Upper lobe of left lung (tissue), 6 donors: ENCODE measurements around the gene ERN1. TPM values are rescaled to one million over a fixed set of nuclear protein-coding genes. Genes with fewer than 3 reads are reported as not detected.
A peak's percentile ranks its signal among the peaks of the same experiment; 100 is the strongest.

Source experiments
- ATAC-seq, 2 donors: fragments of 200-7000 bp; cut with Tn5 transposase; one replicate each; pipeline ENCODE4 v1.9.1; 2022; ENCODE audit warnings: mild to moderate bottlenecking in 2 of 2, moderate library complexity in 2 of 2; ENCODE audit not compliant: low FRiP score in 2 of 2
- DNase-seq, 2 donors: peaks; one replicate each; pipeline ENCODE4 v3.0.0-alpha.2; 2019 to 2020
- H3K27ac ChIP-seq, 4 donors: fragments of 200-600 bp; sonication (generic); one replicate each; pipeline ENCODE4 v1.5.1; 2016 to 2019
- H3K27me3 ChIP-seq, 4 donors: fragments of 200-600 bp; sonication (generic); one replicate each; pipeline ENCODE4 v1.5.1; 2017 to 2019
- H3K36me3 ChIP-seq, 4 donors: fragments of 200-600 bp; sonication (generic); one replicate each; pipeline ENCODE4 v1.5.1; 2016 to 2019
- H3K4me1 ChIP-seq, 4 donors: fragments of 200-600 bp; sonication (generic); one replicate each; pipeline ENCODE4 v1.5.1; 2018 to 2019
- H3K4me3 ChIP-seq, 4 donors: fragments of 200-600 bp; sonication (generic); one replicate each; pipeline ENCODE4 v1.5.1; 2017 to 2019; ENCODE audit warnings: mild to moderate bottlenecking in 2 of 4, moderate library complexity in 1 of 4
- H3K9me3 ChIP-seq, 4 donors: fragments of 200-600 bp; sonication (generic); one replicate each; pipeline ENCODE4 v1.5.1; 2018 to 2019
- EP300 ChIP-seq, 4 donors: sonication (generic); formaldehyde crosslinking; IDR thresholded peaks; one replicate each; pipeline ENCODE4 v1.5.1; 2017; ENCODE audit warnings: antibody characterized with exemption in 4 of 4, control low read depth in 2 of 4
- POLR2A ChIP-seq, 4 donors: fragments of 450-650 bp; IDR thresholded peaks; one replicate each; pipeline ENCODE4 v1.5.1; 2016 to 2017; ENCODE audit warnings: antibody characterized with exemption in 4 of 4, mild to moderate bottlenecking in 2 of 4
- POLR2AphosphoS5 ChIP-seq, 2 donors: sonication (generic); formaldehyde crosslinking; IDR thresholded peaks; one replicate each; pipeline ENCODE4 v1.5.1; 2017; ENCODE audit warnings: antibody characterized with exemption in 2 of 2
- WGBS, 2 donors: methylation state at CpG; one replicate each; pipeline ENCODE4 v1.1.5; 2017 to 2018; 5-methylcytosine and 5-hydroxymethylcytosine counted together
- total RNA-seq, 6 donors: library from RNA; depleted of rRNA in 4 of 6; stranded (reverse); fragments of >200 nt in 4 of 6; gene quantifications; one replicate each; pipeline versions ENCODE4 v1.1.0 to v1.2.1, GENCODE V29; 2016 to 2021
- TF ChIP-seq, protein P1 (sequence below), 6 experiments: fragments of 450-650 bp in 4 of 6; fragments of 200-600 bp in 2 of 6; sonication (generic) in 2 of 6; IDR thresholded peaks; one replicate each; pipeline ENCODE4 v1.5.1; 2016 to 2019; ENCODE audit warnings: antibody characterized with exemption in 6 of 6
- donor health status: DM: no; HTN: no; CAD: no; lungs with moderate emphysema.
- donor health status: DM: no; HTN: yes; CAD: no; lungs with severe emphysema.

Gene ERN1
- total RNA-seq, 6 donors from 2014 or later: 32.8 to 65.0 (median 41.9) TPM

GRCh38 chr17:64083563-64084085 lies 46.3 kb downstream of the ERN1 start:
- Histone ChIP-seq H3K4me1 (peaks cover 42 to 59% (median 56%) of the 10 kb centered on the region in 4 donors), H3K27ac (peak overlapping the region in 3 of 4 donors; percentile 7 to 78 (median 28)), H3K9me3 (no peaks in the 10 kb centered on the region), H3K27me3 (no peaks in the 10 kb centered on the region), H3K4me3 (no peak overlapping the region), H3K36me3 (peaks cover 2 to 8% (median 4%) of the 10 kb centered on the region in 4 donors)
- ATAC-seq (no peak), DNase-seq (no peak)
- WGBS, 2 donors: 70% methylated on average over 4 of the region's 4 CpGs
- TF ChIP-seq POLR2A (IDR thresholded peaks at IDR 0.05) (no peak), POLR2AphosphoS5 (IDR thresholded peaks at IDR 0.05) (no peak), EP300 (IDR thresholded peaks at IDR 0.05) (no peak)
- TF ChIP-seq, protein P1, sequence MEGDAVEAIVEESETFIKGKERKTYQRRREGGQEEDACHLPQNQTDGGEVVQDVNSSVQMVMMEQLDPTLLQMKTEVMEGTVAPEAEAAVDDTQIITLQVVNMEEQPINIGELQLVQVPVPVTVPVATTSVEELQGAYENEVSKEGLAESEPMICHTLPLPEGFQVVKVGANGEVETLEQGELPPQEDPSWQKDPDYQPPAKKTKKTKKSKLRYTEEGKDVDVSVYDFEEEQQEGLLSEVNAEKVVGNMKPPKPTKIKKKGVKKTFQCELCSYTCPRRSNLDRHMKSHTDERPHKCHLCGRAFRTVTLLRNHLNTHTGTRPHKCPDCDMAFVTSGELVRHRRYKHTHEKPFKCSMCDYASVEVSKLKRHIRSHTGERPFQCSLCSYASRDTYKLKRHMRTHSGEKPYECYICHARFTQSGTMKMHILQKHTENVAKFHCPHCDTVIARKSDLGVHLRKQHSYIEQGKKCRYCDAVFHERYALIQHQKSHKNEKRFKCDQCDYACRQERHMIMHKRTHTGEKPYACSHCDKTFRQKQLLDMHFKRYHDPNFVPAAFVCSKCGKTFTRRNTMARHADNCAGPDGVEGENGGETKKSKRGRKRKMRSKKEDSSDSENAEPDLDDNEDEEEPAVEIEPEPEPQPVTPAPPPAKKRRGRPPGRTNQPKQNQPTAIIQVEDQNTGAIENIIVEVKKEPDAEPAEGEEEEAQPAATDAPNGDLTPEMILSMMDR (IDR thresholded peaks at IDR 0.05): no peak

DNA sequence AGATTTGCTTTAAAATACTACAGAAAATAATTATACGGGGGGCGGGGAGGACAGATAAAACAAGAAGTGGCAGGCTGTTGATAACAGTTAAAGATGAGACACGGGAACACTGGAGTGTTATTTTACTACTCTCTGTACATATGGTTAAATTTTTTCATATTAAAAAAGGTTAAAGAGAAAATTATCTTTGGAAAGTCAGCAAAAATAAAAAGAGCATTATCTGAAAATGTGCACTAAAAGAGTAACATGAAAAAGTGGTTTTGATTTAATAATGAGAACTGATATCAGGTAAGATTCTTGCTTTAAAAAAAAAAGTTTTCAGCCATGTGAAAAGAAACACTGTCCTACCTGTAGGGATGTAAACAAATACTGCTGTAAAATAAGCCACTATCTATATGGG lies 46.9 kb downstream of the ERN1 start:
- DNase-seq: no peak
- Histone ChIP-seq H3K27ac (peak overlapping the region; percentile 43 to 78 (median 49)), H3K4me1 (peaks cover 42 to 57% (median 55%) of the 10 kb centered on the region in 4 donors), H3K4me3 (no peak overlapping the region), H3K36me3 (peaks cover 2 to 12% (median 5%) of the 10 kb centered on the region in 4 donors), H3K9me3 (no peaks in the 10 kb centered on the region), H3K27me3 (no peaks in the 10 kb centered on the region)
- 78 to 82% methylated on average over 3 of the region's 3 CpGs for WGBS, 2 donors
- no peak for ATAC-seq
- no peak for TF ChIP-seq EP300 (IDR thresholded peaks at IDR 0.05)
- TF ChIP-seq POLR2AphosphoS5 (IDR thresholded peaks at IDR 0.05): no peak
- no peak for TF ChIP-seq POLR2A (IDR thresholded peaks at IDR 0.05)
- TF ChIP-seq, protein P1 (IDR thresholded peaks at IDR 0.05): no peak

GRCh38 chr17:64081802-64082799 lies 47.8 kb downstream of the ERN1 start:
- WGBS, 2 donors: 39 to 40% methylated on average over 8 of the region's 8 CpGs
- TF ChIP-seq POLR2AphosphoS5 (IDR thresholded peaks at IDR 0.05) (peak; percentile 51 to 56), EP300 (IDR thresholded peaks at IDR 0.05) (peak in 1 of 4 donors; percentile 79), POLR2A (IDR thresholded peaks at IDR 0.05) (peak in 1 of 4 donors; percentile 44)
- TF ChIP-seq, protein P1 (IDR thresholded peaks at IDR 0.05): no peak
- ATAC-seq: peak; percentile 43 to 58
- peaks cover 36 to 48% (median 47%) of the 10 kb centered on the region in 4 donors for H3K4me1 ChIP-seq
- no peak overlapping the region for H3K4me3 ChIP-seq
- peaks cover 2 to 16% (median 5%) of the 10 kb centered on the region in 4 donors for H3K36me3 ChIP-seq
- DNase-seq: peak in 1 of 2 donors; percentile 48
- peak overlapping the region; percentile 43 to 78 (median 53) for H3K27ac ChIP-seq
- no peaks in the 10 kb centered on the region for H3K9me3 ChIP-seq
- no peaks in the 10 kb centered on the region for H3K27me3 ChIP-seq

- Histone ChIP-seq H3K4me1 (peaks cover 45 to 56% (median 51%) of the 10 kb centered on the region in 4 donors), H3K27me3 (no peaks in the 10 kb centered on the region), H3K4me3 (no peak overlapping the region), H3K27ac (peak overlapping the region in 1 of 4 donors; percentile 2), H3K9me3 (no peaks in the 10 kb centered on the region), H3K36me3 (peaks cover 2 to 16% (median 5%) of the 10 kb centered on the region in 4 donors)
- WGBS, 2 donors: 95 to 100% methylated on average over 3 of the region's 3 CpGs
- ATAC-seq (no peak), DNase-seq (no peak)
- TF ChIP-seq POLR2A (IDR thresholded peaks at IDR 0.05) (no peak), EP300 (IDR thresholded peaks at IDR 0.05) (no peak), POLR2AphosphoS5 (IDR thresholded peaks at IDR 0.05) (no peak)
- TF ChIP-seq, protein P1 (IDR thresholded peaks at IDR 0.05): no peak
These were observed 49.7 kb downstream of the ERN1 start for GRCh38 chr17:64080174-64080618.
